Upper lobe of left lung (tissue), 4 donors: ENCODE results near the gene OR4L1.

Source experiments
- CTCF ChIP-seq, 6 experiments: fragments of 450-650 bp in 4 of 6; fragments of 200-600 bp in 2 of 6; sonication (generic) in 2 of 6; IDR thresholded peaks; one replicate each; pipeline ENCODE4 v1.5.1; 2016 to 2019; ENCODE audit warnings: antibody characterized with exemption in 6 of 6
- POLR2A ChIP-seq, 4 donors: fragments of 450-650 bp; IDR thresholded peaks; one replicate each; pipeline ENCODE4 v1.5.1; 2016 to 2017; ENCODE audit warnings: antibody characterized with exemption in 4 of 4, mild to moderate bottlenecking in 2 of 4
- POLR2AphosphoS5 ChIP-seq, 2 donors: sonication (generic); formaldehyde crosslinking; IDR thresholded peaks; one replicate each; pipeline ENCODE4 v1.5.1; 2017; ENCODE audit warnings: antibody characterized with exemption in 2 of 2

- TF ChIP-seq CTCF (IDR thresholded peaks at IDR 0.05) (no peak), POLR2AphosphoS5 (IDR thresholded peaks at IDR 0.05) (no peak), POLR2A (IDR thresholded peaks at IDR 0.05) (no peak)
Measured at GRCh38 chr14:20031058-20031457, 28.8 kb upstream of the OR4L1 start.
